GDM1 (cell line): ENCODE data around the gene TDRD5.
"Not testable (repeated sequence)": the region's sequence is repeated elsewhere in the genome, so short reads cannot be mapped to it uniquely, and the experiment has no call there.

Source experiments
- DNase-seq: peaks from one replicate; lab custom pipeline; 2025; lab: John Stamatoyannopoulos, UW

TDRD5 gene

DNA sequence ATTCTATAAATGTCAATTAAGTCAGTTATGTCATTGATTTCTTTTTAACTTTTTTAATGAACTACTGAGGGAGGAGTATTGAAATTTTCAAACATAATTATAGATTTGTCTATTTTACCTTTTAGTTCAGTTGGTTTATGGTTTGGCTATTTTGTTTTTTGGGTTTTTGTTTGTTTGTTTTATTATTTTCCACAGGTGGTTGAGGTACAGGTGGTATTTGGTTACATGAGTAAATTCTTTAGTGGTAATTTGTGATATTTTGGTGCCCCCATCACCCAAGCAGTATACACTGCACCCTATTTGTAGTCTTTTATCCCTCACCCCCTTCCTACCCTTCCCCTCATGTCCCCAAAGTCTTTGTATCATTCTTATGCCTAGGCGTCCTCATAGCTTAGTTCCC lies 9.5 kb downstream of the TDRD5 start:
- DNase-seq, result no peak

DNA sequence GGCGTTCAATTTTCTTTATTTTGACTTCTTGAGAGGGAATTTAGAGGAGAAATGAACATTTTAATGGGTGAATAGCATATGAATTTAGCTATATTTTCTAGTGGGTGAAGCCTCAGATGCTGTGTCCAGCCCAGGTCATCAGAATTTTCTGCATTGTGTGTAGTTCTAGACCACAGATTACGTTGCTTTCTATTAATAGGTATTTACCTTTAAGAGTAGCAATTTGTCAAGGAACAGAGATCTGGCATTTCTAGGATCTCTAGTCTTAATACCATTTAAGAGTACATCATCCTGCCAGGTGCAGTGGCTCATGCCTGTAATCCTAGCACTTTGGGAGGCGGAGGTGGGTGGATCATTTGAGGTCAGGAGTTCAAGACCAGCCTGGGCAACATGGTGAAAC lies 20.7 kb downstream of the TDRD5 start:
- DNase-seq, result no peak

DNA sequence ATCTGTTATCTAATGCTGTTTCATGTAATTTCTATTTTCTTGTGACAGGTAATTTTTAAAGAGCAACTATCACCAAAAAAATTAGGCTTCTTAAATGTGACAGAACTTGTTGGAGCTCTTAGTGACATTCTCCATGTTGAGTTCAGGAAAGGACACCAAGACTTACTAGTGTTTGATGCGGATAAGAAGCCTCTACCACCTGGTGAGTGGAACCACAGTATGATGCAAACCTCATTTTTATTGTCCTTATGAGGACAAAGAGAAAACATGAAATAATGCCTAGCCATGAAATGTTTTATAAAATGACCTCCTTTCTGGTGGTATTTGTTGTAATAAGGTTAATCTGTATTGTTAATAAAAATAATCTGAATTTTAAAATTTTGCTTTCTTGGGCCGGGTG lies 39.1 kb downstream of the TDRD5 start:
- DNase-seq, result no peak

DNA sequence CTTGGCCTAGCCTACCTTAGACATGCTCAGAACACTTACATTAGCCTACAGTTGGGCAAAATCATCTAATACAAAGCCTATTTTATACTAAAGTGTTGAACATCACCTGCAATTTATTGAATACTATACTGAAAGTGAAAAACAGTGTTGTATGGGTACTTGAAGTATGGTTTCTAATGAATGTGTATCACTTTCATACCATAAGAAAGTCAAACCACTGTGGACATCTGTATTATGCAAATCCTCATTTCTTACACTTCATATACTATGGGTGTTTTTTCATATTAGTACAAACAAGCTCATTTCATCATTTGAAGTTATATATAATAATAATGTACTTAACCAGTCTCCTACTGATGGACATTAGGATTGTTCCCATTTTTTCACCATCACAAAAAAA lies 41.2 kb downstream of the TDRD5 start:
- no peak for DNase-seq

DNA sequence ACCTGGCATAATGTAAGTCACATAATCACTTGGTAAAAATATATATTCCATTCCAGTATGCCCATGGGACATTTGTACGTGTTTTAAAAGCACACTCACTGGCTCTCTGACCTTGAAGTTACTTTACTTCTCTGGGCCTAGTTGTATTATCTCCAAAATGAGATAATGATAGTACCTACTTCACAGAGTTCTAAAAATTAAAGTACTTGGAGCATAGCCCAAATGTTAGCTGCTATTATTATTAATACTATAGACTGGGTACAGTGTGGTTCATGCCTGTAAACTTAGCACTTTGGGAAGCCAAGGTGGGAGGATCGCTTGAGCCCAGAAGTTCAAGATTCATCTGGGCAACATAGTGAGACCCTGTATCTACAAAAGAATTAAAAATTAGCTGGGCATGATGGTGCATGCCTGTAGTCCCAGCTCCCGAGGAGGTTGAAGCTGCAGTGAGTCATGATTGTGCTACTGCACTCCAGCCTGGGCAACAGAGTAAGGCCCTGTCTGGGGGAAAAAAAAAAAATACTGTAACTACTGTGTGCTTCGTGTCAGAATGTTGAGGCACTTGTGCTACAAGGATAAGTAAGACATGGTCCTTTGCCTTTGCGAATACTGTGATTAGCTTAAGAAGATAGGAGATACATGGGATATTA lies 45.7 kb downstream of the TDRD5 start:
- no peak for DNase-seq

DNA sequence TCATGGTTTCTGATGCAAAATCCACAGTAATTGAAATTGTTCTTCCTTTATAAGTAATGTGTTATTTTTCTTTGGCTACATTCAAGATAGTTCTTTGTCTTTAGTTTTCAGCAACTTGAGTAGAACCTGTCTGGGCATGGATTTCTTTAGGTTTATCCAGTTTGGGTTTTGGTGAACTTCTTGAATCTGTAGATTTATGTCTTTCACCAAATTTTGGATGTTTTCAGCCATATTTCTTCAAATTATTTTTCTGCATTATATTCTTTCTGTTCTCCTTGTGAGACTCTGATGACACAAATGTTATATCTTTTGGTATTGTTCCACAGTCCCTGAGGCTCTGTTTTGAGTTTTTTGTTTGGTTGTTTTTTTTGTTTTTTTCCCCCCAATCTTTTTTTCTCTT lies 69.4 kb downstream of the TDRD5 start:
- DNase-seq, result no peak

DNA sequence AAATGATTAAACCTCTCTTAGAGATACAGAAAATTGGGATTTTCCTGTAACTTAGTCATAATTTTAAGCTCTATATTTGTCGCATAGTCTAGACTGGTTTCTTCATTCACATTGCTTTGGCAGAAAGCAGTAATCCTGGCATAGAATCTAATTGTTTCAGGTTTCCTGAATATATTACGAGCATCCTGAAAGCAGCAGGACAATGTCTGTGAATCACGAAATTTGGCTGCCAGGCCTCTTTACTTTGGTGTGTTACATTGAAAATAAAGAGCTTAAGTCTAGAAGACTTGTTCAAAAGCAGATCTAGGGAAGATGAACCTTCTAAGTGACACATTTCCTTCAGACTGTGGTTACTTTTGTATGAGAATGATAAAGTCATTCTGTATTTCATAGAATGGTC lies 72.2 kb downstream of the TDRD5 start:
- DNase-seq, result no peak

DNA sequence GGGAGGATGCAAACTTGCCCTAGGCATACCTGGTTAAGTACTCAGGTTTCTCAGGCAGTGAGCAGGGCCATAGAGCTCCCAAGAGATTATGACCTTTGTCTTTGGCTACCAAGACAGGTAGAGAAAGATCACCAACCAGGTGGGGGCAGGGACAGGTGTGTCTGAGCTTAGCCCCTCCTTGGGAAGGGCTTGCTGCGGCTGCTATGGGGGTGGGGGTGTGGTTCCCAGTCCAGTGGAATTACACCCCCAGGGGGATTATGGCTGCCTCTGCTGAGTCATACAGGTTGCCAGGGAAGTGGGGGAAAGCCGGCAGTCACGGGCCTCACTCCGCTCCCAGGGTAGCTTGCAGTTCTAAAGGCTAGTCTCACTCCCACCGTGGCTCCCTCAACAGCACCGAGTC lies 86.2 kb downstream of the TDRD5 start:
- no peak for DNase-seq

DNA sequence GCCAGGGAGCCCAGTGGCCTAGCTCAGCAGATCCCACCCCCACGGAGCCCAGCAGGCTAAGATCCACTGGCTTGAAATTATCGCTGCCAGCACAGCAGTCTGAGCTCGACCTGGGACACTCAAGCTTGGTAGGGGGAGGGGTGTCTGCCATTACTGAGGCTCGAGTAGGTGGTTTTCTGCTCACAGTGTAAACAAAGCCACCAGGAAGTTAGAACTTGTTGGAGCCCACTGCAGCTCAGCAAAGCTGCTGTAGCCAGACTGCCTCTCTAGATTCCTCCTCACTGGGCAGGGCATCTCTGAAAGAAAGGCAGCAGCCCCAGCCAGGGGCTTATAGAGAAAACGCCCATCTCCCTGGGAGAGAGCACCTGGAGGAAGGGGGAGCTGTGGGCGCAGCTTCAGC lies 102.9 kb downstream of the TDRD5 start:
- not testable (repeated sequence) for DNase-seq

DNA sequence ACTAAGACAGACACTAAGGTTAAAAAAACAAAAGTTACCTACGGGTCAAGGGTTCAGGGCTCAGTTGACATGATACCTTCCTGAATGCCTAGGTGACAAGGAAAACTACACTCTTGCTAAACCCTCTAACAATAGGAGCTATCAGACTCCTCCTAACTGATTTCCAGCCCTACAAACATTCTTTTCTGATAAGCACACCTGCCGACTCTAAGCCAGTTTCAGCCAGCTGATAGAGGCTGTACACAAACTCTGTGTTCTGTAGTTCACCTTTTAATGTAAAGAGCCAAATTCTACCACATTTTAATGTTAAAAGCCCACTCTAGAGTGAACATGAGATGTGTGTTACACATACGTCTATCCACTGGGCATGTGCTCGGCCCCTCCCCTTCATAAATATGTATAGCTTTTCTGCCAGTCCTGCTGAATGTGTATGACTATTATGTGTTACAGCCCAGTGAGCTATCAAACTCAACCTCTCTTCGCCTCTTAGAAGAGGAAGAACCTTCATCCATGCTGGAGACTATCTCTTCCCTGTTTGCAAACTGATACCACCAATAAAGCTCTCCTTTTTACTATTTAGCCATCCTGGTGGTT lies 111.4 kb downstream of the TDRD5 start:
- DNase-seq, result no peak

DNA sequence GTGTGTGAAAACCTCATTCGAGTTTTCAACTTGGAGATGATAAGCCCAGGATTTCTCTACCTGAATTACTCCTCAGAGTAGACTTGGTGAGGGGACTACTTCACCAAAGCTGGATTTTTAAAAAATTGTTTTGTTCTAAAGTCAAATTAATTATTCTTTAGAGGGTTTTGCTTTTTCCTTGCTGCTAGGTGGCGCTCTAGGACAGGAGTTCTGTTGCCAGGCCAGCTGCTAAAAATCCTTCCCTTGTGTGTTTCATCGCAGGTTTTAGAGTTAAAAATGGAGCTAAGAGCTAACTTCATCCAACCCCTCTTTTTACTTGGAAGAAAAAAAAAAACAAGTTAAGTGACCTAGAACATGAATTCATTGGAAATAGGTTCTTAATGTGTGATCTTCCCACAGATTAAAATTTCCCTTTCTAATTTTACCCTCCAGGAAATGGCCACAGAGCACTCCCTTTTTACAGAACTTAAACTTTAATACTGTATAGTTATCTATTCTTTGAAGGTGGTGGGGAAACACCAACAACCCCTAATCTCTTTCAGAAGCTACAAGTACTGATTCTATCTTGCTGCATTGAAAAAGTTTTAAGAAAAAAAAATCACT lies 114.8 kb downstream of the TDRD5 start:
- DNase-seq, result peak; percentile 13

DNA sequence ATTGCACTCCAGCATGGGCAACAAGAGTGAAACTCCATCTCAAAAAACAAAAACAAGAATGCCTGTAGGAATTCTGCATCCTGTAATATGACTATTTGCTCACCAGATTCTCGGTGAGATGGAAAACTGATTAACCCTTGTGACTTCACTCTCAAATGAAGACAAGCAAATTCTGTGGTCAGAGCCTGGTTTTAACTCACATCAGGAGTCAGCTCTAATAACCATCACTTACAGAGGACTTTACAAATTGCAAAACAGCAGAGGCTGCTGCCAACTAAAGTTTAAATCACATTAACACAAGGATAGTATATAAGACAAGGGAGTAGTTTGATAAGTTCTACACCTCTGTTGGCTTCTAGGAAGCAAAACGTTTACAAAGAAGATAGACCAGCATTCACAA lies 115.8 kb downstream of the TDRD5 start:
- no peak for DNase-seq

DNA sequence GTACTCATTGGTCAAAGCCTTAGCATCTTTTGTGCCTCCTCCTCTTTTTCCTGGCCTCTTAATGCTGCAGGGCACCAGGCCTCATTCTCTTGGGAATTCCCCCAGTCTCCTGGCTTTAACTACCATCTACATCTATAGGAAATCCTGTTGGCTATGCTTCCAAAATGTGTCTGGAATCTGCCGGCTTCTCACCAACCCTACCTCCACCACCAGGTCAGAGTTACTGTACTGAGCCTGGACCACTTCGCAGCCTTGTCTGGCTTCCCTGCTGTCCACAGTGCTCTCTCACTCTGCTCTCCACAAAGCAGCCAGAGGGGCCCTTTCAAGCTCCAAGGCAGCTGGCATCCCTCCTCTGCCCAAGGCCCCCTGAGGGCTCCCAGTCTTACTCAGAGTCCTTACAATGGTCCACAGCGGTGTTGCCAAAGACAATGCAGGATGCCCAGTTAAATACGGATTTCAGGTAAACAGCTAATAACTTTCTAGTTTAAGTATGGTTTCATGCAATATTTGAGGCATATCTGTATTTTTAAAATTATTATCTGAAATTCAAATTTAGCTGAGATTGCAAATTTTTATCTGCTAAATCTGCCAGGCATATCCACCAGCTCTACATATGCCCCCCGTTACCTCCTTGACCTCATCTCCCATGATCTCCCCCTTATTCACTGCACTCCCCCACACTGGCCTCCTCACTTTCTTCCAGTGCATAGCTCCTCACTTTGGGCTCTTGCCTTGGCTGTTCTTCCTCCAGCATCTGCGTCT lies 117.0 kb downstream of the TDRD5 start:
- no peak for DNase-seq

DNA sequence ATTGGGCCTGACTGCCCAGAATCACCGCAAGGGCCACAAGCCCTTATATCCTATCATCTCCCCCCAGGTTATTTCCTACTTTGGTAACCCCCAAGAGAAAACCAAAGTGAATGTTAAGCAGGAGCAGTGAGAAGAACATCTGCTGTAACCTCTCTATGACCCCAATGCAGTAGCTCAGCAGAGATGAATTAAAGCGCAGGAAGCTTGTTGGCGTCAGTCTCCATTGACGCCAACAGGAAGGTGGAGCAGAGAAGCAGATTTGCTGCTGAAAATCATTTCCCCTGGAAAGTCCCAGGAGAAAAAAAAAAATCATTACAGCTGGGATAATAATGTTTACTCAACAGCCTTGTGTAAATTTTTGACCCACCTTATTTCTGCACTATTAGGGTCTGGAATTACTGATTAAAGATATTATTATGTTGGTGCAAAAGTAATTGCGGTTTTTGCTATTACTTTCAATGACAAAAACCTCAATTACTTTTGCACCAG lies 118.3 kb downstream of the TDRD5 start:
- no peak for DNase-seq

DNA sequence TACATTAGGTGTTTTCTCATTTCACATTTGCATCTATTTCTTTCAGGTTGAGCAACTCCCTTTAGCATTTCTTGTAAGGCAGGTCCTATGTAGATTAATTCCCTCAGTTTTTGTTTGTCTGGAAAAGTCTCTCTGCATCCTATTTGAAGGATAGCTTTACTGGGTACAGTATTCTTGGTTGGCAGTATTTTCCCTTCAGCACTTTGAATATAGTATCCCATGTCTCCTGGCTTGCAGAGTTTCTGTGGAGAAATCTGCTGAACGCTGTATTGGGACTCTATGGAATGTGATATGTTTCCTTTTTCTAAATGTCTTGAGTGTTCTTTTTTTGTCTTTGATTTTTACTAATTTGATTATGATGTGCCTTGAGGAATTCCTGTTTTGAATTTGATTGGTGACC lies 122.5 kb downstream of the TDRD5 start:
- DNase-seq, result no peak

DNA sequence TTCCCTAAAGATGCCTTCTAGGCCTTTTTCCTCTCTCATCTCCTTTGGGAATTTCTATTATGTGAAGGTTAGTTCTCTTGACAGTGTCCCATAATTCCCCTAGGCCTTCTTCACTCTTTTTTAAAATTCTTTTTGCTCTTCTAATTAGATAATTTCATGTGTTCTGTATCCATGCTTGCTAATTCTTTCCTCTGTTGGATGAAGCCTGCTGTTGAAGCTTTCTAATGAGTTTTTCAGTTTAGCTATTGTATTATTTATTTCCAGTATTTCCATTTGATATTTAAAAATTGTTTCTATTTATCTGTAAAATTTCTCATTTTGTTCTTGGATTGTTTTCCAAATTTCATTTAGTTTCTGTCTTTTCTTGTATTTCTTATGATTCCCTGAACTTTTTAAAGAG lies 123.0 kb downstream of the TDRD5 start:
- DNase-seq, result no peak

DNA sequence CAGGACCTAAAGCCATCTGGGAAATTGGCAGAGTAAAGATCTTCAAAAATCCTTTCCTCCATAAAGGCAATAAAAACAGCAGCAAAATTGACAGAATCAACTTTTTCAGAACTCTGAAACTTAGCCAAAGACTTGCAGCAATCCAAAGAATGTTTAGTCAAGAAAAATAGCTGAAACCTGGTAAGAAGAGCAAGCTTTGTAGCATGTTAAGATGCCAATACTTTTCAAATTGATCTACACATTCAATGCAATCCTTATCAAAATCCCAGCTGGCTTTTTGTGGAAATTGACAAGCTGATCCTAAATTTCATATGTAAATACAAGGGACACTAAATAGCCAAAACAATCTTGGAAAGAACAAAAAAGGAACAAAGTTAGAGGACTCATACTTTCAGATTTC lies 127.6 kb downstream of the TDRD5 start:
- DNase-seq, result no peak

DNA sequence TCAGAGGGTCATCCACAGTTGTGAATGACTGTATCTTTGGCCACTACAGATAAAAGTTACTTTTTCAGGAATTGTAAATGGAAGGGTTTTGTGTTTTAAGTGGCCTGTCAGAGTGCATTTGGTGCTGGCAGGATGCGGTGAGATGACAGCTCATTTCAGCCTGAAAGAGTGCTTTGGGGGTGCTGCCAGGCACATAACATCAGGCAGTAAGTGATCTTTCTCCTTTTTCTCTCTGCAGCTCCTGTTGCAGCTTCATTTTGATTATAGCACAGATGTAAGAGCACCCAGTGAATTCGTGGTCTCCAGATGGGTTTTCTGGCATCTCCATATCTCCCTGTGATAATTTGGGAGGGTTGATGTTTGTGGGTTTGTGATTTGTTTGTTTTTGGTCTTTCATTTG lies 136.6 kb downstream of the TDRD5 start:
- no peak for DNase-seq

DNA sequence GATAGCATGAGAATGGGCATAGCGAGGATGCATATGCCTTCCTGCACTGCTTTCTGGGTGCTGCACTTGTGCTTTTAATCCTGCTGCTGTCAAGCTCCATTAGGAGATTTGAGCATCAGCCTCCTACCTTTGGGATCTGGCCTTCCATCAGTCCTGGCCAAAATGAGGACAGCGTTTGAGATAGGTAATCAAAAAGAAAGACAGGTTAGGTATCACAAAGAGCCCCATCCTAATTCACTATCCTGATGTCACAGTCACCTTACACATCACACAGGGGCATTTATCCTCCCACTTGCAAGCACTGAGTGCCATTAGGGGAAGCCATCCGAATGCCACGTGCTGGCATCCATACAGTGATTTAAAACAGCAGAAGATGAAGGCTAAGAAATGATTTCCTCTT lies 138.2 kb downstream of the TDRD5 start:
- DNase-seq, result no peak

DNA sequence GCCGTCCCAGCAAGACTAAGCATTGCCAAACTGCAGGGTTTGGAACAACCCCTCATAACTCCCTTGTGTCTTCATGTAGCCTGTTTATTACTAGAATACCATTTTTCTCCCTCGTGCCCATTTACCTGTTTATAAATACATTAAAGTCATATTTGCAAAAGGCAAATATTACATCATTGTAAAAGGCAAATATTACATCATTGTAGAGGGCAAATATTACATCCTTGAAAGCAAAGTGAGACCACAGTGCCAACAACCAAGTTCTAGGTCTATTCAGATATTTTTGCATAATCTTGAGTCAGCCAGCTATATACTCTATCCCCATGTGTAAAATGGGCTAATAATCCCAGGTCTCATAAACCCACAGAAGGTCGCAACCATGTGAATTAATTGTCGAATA lies 140.0 kb downstream of the TDRD5 start:
- DNase-seq, result no peak
